IPS DF 19.7 (cell line): ENCODE data around the gene SLC22A23.

Source experiments
- DNase-seq: peaks from one replicate; pipeline ENCODE4 v3.0.0-alpha.2; 2013; ENCODE audit warnings: low read depth, low spot score

The SLC22A23 gene

GRCh38 chr6:3353213-3353903, 103.5 kb downstream of the SLC22A23 start:
- no peak for DNase-seq

GRCh38 chr6:3352678-3353077, 104.2 kb downstream of the SLC22A23 start:
- DNase-seq: no peak

DNA sequence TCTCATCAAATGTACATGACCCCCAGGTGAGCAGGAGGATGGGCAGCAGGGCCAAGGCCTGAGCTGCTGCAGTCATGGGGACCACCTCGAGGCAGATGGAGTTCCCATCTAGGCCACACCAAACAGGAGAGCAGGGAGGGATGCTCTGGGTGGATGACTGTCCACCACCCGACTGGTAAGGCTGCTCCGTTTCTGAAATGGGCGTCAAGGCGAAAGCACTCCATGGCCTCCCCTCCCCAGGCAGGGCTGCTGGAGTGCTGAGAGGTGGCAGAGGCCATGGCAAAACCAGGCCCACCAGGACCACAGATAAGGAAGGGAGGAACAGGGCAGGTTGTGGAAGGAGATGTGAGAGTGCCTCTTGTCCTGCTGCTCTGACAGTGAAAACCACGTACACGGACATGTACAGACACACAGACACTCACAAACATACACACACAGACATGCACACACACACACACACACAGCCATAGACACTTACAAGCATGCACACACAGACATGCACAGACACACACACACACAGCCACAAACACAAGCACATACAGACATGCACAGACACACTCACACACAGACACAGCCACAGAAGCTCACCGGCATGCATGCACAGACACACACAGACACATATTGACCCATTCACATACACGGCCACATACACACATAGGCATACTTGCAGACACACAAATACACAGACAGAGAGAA, 104.9 kb downstream of the SLC22A23 start:
- no peak for DNase-seq

DNA sequence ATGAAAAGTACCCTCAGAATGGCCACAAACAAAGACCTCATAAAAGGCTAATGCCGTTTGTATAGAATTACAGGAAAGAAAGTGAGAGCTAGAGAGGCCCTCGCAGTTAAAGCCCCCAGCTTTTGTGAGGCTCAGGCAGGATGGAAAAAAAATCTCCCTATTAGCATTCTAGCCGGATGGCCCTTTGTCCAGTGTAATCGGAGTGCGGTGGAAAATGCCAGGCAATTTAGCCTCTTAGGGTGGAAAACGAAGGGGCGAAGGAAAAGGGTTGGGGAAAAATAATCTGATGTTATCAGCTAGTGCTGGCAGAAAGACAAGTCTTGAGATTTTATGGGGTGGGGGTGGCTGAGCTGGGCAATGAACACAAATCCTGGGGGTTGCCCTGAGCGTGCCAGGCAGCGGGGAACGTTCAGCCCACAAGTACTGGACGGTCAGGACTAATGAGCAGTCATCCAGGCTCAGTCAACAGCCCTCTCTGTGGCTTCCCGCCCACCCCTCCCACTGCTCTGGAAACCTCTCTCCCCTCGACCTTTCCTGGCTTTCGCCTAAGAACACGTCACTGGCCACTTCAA, 105.7 kb downstream of the SLC22A23 start:
- no peak for DNase-seq

GRCh38 chr6:3350252-3350796, 106.5 kb downstream of the SLC22A23 start:
- DNase-seq: no peak

DNA sequence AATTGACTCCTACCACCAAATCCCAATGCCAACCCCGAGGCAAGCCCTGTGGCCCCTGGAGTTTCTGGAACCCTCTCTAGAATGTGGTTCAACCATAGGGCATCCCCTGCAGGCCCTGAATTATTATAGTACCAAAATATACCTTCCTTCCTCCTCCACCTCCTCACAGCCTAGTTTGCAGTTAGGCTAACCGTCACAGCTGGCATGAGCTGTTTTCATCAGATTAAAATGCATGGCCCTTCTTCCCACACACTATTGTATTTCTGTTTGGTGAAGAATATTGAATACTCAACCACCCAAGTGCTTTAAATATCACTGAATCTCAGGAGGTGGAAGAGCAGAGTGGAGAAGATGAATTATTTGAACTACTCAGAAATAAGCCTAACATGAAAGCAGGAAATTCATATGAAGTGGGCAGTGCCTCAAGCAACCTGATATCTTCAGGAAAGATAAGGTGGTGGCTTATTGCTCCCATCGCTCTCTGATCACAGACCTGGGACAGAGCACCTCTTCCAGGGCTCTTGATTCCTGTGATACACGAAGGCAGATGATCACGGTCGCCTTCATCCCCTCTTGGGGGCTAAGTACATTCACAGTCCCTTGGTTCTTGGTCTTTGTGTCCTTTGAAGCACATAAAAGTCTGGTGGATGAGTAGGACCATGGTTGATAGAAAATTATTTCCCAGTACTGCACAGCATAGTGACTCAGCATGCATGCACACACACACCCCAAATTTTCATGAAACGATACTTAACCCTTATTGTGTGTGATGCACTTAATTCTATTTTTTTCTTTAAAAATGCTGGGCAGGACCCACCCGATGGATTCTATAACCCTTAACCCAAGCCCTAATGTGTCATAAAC, 107.2 kb downstream of the SLC22A23 start:
- DNase-seq: no peak

DNA sequence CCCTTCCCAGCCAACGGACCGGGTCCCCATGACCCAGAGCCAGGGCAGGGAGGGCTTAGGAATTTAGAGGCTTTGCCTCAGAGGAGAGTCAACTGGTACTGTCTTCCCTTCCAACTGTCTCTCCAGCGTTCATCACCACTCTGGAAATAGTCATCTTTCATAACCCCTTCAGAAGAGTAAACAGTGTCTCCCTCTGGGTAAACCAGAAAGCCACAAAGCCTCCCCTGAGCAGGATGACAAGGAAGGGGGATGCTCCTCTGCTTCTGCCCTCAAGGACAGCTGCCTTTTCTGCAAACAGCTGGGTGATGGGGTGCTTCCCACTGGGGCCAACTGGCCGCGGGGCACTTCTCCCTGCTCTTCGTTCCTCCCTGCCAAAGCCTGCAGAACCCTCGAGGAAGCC, 108.0 kb downstream of the SLC22A23 start:
- no peak for DNase-seq

DNA sequence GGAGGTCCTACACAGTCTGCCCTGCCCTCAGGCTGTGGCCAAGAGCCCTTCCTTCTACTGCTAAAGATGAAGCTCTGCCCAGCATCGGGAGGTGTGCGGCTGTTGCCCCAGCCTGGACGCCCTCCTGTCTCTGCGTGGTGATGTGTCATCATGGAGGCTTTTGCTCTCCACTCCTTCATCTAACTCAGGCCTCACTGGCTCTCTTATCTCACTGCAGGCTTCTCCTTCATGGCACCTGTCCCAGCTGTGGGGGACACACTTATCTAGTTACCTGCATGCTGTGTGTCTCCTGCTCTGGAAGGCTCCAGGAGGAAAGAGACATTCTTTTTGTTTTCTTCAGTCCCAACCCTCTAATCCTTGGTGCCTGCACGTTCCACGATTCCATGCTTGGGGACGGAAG, 109.0 kb downstream of the SLC22A23 start:
- DNase-seq: no peak

DNA sequence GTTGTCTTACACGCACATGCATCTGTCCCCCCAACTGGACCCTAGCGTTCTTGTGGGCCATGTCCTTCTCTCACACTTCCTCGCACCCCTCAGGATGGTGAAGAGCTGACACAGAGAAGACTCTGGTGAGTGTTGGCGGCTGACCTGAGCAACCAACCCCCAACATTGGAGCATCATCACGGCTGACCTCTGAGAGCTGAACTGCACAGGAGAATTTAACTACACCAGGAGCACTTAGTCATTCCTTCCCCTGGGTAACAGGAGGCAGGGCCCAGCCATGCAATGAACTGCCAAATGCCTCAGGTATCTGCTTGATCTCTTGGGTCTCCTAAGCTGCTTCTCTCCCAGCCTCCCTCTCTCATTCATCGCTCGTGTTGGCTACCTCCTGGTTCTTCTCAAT, 109.6 kb downstream of the SLC22A23 start:
- DNase-seq: no peak

- DNase-seq: no peak
Observed at GRCh38 chr6:3346476-3346875, 110.4 kb downstream of the SLC22A23 start.

DNA sequence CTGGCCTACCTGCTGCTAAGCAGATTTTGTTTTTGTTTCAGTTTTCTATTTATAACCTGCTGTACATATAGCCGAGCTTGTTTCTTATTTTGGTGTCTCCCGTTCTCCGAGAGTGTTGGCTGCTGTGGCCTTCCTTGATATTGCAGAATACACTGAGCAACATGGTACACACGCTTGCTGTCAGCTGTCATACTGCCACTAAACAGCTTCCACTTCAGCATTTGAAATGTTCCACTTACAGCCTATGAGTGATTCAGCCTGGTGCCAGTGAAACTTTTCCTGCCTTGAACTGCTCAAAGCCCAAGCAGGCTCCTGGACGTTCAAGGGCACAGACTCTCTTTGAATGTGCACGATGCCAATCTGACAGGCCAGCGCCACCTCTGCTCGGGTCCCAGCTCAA, 111.0 kb downstream of the SLC22A23 start:
- DNase-seq: no peak

DNA sequence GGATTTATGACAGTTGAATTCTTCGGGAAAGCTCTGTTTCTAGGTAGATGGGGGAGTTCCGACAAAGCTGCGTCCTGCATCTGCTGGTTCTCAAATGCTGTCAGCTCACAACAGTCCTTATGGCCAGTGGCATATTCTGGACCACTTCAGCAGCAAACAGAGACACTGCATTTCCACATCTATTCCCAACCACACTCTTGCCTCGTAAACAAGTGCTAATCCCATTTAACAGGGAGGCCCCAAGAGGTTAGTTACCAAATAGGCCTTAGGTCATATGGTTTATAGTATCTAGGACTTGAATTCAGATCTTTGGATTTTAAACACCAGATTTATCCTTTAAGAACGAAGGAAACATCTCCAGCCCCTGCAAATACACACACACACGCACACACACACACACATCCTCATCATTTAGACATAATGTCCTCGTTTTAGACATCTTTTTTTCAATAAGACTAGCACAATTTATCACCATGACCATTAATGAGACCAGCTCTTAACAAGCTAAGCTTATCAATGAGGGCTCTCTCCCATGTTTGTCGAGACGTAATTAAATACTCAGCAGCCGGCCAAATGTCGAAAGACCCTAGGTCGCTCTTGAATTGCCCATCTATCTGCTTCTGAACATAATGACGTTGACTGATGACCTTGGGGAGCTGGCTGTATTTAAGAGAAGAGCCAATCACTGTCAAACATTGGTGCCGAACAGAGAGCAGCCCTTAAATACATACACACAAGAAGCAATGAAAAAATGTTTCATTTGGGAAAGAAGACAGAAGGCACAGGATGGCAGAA, 113.6 kb downstream of the SLC22A23 start:
- no peak for DNase-seq

DNA sequence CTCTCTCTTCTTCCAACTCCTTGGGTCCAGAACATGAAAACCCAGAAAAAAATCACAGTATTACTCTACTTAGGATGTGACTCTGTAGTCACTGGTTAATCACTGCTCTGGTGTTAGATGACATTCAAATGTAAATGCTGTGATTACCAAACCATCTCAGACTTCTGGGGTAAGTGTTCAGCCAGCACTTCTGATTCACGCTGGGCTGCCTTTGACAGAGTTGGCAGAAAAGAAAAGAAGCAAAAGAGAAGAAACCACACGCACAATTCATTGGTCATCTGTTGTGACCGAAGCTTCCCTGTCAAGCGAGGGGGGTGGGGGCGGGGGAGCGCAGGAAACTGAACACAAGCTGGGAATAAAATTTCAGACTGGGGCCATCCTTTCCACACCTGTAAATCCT, 115.4 kb downstream of the SLC22A23 start:
- DNase-seq: no peak

GRCh38 chr6:3340894-3341293, 116.0 kb downstream of the SLC22A23 start:
- no peak for DNase-seq

DNA sequence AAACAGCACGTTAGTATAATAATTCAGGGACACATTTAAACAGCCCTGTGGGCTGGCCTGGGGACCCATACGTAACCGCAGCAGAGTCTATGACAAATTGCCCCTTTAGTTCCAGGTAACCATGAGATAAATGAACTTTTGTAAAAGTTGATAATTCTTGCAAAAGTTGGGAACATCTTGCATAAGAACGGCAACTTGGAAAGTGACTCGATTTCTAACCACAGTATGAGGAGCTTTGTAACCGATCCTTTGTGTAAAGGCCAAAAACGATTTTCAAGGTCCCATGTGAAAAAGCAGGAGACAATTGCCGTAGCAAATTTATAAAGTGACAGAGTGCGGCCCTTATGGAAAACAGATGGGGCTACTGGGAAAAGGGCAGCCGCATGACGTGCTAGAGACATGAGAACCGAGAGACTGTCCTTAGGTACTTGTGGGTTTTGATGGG, 116.5 kb downstream of the SLC22A23 start:
- DNase-seq: no peak

GRCh38 chr6:3339811-3340210, 117.0 kb downstream of the SLC22A23 start:
- no peak for DNase-seq

DNA sequence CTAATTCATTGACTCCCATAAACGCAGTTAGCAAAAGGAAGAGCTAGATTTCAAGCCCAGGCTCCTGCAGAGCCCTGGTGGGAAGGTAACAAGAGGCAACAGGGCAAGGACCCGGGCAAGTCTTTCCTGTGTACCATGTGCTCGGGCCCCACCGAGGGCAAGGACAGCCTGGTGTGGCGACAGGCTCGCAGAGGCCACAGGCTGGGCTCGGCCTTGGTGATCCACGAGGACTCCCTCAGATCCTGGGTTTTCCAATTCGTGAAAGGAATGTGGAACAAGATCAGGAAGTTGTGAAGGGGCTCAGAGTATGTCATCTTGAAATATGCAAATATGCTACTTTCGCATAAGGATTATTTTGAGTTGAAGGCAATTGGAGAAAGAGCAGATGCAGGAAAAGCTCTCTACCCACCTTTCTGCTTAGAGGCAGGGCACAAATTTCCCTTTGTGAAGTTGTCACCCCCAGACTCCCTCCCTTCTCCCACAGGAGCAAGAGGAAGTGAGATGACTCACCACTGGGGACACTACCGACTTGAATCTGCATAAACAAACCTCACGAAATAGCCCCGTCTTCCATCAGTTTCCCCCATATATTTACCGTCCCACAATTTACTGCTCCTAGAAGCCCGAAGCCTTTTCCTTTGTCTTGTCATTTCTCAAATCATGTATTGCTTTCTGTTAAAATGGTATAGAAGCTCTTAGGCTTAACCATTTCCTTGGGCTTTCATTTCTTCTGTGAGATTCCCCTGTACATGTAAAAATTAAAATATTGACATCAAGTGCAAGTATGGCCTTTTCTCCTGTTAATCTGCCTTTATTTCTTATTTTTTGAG, 119.1 kb downstream of the SLC22A23 start:
- DNase-seq: no peak

GRCh38 chr6:3336859-3337515, 119.9 kb downstream of the SLC22A23 start:
- DNase-seq: no peak

- DNase-seq: no peak
Observed at GRCh38 chr6:3336066-3336786, 120.6 kb downstream of the SLC22A23 start.
